Vagina (tissue), 2 donors: ENCODE results near the gene TMEM74B. TPM values are rescaled to one million over a fixed set of nuclear protein-coding genes. Genes with fewer than 3 reads are reported as not detected.

ENCODE experiments used
- DNase-seq, 2 donors: peaks; one replicate each; pipeline ENCODE4 v3.0.0-alpha.2; 2017; ENCODE audit errors: extremely low spot score in 2 of 2
- H3K27ac ChIP-seq: fragments of 200-600 bp; sonication (generic); one replicate; pipeline ENCODE4 v1.5.1; 2019
- H3K27me3 ChIP-seq: fragments of 200-600 bp; sonication (generic); one replicate; pipeline ENCODE4 v1.5.1; 2019
- H3K36me3 ChIP-seq, 2 donors: fragments of 200-600 bp; sonication (generic); one replicate each; pipeline ENCODE4 v1.5.1; 2017 to 2019
- H3K4me1 ChIP-seq: fragments of 200-600 bp; sonication (generic); one replicate; pipeline ENCODE4 v1.5.1; 2019
- H3K4me3 ChIP-seq, 2 donors: fragments of 200-600 bp; sonication (generic); 1 replicate in 1 of 2; 2 replicates in 1 of 2; pipeline ENCODE4 v1.5.1; 2016 to 2019
- H3K9me3 ChIP-seq: fragments of 200-600 bp; sonication (generic); one replicate; pipeline ENCODE4 v1.5.1; 2019
- POLR2A ChIP-seq, 2 donors: fragments of 450-650 bp; IDR thresholded peaks; one replicate each; pipeline ENCODE4 v1.6.1; 2017; ENCODE audit warnings: antibody characterized with exemption in 2 of 2, mild to moderate bottlenecking in 2 of 2, moderate library complexity in 2 of 2
- POLR2AphosphoS5 ChIP-seq, 2 donors: sonication (generic); formaldehyde crosslinking; IDR thresholded peaks; one replicate each; pipeline ENCODE4 v1.9.0; 2017; ENCODE audit warnings: antibody characterized with exemption in 2 of 2, mild to moderate bottlenecking in 2 of 2, low read depth in 1 of 2; ENCODE audit not compliant: insufficient read depth in 1 of 2
- intact Hi-C: fragments of 100-400 bp; cut with DNase I; formaldehyde crosslinking; loops from one replicate; pipeline ENCODE4 v1.15.1; 2023
- total RNA-seq: library from RNA; depleted of rRNA; stranded (reverse); fragments of >200 nt; gene quantifications from one replicate; pipeline ENCODE4 v1.2.3, GENCODE V29; 2016
- TF ChIP-seq, protein P1 (sequence below), 3 experiments: fragments of 450-650 bp in 2 of 3; fragments of 200-600 bp in 1 of 3; sonication (generic) in 1 of 3; IDR thresholded peaks; one replicate each; pipeline ENCODE4 v1.5.1; 2017 to 2019; ENCODE audit warnings: antibody characterized with exemption in 3 of 3, mild to moderate bottlenecking in 2 of 3, moderate library complexity in 2 of 3

The TMEM74B gene
- total RNA-seq, 1 donor from 2014 or later: 4.2 TPM

DNA sequence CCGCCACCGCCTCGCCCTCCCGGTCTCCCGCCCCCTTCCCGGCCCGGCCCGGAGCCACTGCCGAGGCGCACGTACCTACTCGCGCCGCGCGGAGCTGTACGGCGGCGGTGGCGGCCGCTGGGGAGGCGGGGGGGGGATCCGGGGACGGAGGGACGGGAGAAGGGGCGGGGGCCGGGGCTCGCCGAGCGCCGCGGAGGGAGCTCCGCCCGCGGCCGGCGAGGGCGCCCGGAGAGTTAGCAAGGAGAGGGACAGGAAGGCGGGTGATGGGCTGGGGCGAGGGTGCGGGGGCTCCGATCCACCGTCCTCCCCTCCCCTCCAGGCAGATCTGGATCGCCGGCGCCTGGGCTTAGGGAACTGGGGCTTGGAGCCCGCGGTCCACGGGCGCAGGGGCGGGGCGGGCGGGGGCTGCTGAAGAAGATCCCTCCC, 548 bp upstream of the TMEM74B start:
- H3K4me3 ChIP-seq: peak overlapping the region; percentile 41 to 49
- DNase-seq: no peak
- no peak for TF ChIP-seq POLR2AphosphoS5 (IDR thresholded peaks at IDR 0.05; ENCODE audit: insufficient read depth in 1 of 2, low read depth in 1 of 2)
- TF ChIP-seq, protein P1, sequence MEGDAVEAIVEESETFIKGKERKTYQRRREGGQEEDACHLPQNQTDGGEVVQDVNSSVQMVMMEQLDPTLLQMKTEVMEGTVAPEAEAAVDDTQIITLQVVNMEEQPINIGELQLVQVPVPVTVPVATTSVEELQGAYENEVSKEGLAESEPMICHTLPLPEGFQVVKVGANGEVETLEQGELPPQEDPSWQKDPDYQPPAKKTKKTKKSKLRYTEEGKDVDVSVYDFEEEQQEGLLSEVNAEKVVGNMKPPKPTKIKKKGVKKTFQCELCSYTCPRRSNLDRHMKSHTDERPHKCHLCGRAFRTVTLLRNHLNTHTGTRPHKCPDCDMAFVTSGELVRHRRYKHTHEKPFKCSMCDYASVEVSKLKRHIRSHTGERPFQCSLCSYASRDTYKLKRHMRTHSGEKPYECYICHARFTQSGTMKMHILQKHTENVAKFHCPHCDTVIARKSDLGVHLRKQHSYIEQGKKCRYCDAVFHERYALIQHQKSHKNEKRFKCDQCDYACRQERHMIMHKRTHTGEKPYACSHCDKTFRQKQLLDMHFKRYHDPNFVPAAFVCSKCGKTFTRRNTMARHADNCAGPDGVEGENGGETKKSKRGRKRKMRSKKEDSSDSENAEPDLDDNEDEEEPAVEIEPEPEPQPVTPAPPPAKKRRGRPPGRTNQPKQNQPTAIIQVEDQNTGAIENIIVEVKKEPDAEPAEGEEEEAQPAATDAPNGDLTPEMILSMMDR (IDR thresholded peaks at IDR 0.05): no peak
- TF ChIP-seq POLR2A (IDR thresholded peaks at IDR 0.05): no peak
- intact Hi-C loops: no loop called here
- H3K27ac ChIP-seq: no peak overlapping the region
- no peaks in the 10 kb centered on the region for H3K27me3 ChIP-seq
- H3K9me3 ChIP-seq: no peaks in the 10 kb centered on the region
- H3K4me1 ChIP-seq: peaks cover 16% of the 10 kb centered on the region
- no peaks in the 10 kb centered on the region for H3K36me3 ChIP-seq

DNA sequence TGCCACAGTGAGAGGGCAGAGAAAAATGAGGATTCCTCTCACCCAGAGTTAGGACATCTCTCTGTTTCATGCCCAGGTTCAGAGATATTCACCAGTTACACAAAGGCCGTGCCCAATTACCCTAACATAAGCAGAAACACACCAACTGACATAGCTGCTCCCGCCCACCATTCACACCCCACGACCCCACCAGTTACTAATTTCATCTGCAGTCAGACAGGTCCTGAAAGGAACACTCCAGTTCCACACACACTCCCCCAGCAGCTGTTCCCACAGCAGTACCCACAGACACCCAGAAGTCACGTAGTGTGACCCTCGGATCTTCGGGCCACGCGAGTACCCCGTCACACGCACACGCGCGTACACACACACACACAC, 532 bp downstream of the TMEM74B start:
- Histone ChIP-seq H3K4me3 (peak overlapping the region in 1 of 2 donors; percentile 41), H3K36me3 (no peaks in the 10 kb centered on the region), H3K27ac (no peak overlapping the region), H3K27me3 (no peaks in the 10 kb centered on the region), H3K9me3 (no peaks in the 10 kb centered on the region), H3K4me1 (peaks cover 16% of the 10 kb centered on the region)
- TF ChIP-seq POLR2A (IDR thresholded peaks at IDR 0.05) (no peak), POLR2AphosphoS5 (IDR thresholded peaks at IDR 0.05; ENCODE audit: insufficient read depth in 1 of 2, low read depth in 1 of 2) (no peak)
- TF ChIP-seq, protein P1 (IDR thresholded peaks at IDR 0.05): no peak
- no peak for DNase-seq
- intact Hi-C loops: no loop called here

DNA sequence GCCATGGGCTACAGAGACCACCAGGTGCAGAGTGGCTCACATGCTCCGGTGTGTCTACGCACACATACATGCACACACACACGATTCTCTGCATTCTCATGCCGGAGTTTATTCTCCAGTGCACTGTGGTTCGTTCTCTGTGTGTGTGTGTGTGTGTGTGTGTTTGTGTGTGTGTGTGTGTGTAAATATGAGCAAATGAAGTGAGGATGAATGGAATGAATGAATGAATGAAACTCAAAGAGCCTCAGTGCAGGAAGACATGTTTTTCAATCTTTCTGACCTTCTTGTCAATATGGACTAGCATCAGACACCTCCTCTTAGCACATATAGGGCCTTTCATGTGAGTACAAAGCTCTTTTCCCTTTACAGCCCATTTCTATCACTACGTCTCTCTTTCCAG, 1.6 kb downstream of the TMEM74B start:
- Histone ChIP-seq H3K9me3 (no peaks in the 10 kb centered on the region), H3K4me1 (peaks cover 16% of the 10 kb centered on the region), H3K27me3 (no peaks in the 10 kb centered on the region), H3K4me3 (no peak overlapping the region), H3K27ac (no peak overlapping the region), H3K36me3 (no peaks in the 10 kb centered on the region)
- intact Hi-C loops: no loop called here
- TF ChIP-seq, protein P1 (IDR thresholded peaks at IDR 0.05): no peak
- TF ChIP-seq POLR2AphosphoS5 (IDR thresholded peaks at IDR 0.05; ENCODE audit: insufficient read depth in 1 of 2, low read depth in 1 of 2): no peak
- DNase-seq: no peak

DNA sequence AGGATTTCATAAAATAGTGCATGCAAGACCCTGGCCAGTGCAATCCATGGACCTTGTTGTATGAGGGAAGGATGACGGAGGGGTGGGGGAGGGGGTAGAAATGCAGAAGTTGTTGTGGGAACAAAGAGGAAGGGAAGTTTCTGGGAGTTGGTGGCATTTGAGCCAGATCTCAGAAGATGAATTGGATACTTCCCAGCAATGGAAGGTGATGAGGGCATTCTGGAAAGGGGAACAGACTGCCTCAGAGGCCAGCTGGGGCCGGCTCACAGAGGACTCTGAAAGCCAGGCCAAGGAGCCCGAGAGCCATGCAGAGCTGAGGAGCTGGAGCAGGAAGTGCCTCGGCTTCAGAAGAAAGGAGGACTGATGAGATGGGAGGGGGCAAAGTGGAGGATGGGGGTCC, 2.7 kb downstream of the TMEM74B start:
- TF ChIP-seq, protein P1 (IDR thresholded peaks at IDR 0.05): no peak
- no peak for TF ChIP-seq POLR2AphosphoS5 (IDR thresholded peaks at IDR 0.05; ENCODE audit: insufficient read depth in 1 of 2, low read depth in 1 of 2)
- no peak for TF ChIP-seq POLR2A (IDR thresholded peaks at IDR 0.05)
- Histone ChIP-seq H3K4me3 (no peak overlapping the region), H3K36me3 (no peaks in the 10 kb centered on the region), H3K27ac (no peak overlapping the region), H3K4me1 (peaks cover 16% of the 10 kb centered on the region), H3K9me3 (no peaks in the 10 kb centered on the region), H3K27me3 (no peaks in the 10 kb centered on the region)
- intact Hi-C loops: no loop called here
- no peak for DNase-seq

DNA sequence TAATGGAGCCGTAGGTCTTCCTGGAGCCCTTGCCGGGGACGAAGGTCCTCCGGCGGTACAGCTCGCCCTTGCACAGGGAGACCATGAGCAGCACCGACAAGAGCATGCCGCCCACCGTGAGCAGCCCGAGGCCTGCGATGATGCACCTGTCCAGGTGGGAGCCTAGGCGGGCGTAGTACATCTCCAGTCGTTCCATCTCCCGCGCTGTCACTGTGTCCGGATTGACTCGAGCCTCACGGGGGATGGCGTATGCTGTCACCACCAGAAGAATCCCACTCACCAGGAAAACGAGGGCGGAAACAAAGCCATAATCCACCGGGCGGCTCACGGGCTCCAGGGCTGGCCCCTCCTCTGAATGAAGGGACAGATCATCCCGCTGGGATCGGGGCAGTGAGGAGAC, 3.8 kb downstream of the TMEM74B start:
- no peak for TF ChIP-seq POLR2A (IDR thresholded peaks at IDR 0.05)
- TF ChIP-seq, protein P1 (IDR thresholded peaks at IDR 0.05): no peak
- TF ChIP-seq POLR2AphosphoS5 (IDR thresholded peaks at IDR 0.05; ENCODE audit: insufficient read depth in 1 of 2, low read depth in 1 of 2): no peak
- intact Hi-C loops: no loop called here
- H3K9me3 ChIP-seq: no peaks in the 10 kb centered on the region
- no peak overlapping the region for H3K27ac ChIP-seq
- H3K36me3 ChIP-seq: no peaks in the 10 kb centered on the region
- H3K4me3 ChIP-seq: no peak overlapping the region
- H3K27me3 ChIP-seq: no peaks in the 10 kb centered on the region
- H3K4me1 ChIP-seq: peaks cover 14% of the 10 kb centered on the region
- no peak for DNase-seq
